SK-N-SH (cell line): ENCODE data around the gene IL12RB1. TPM values are rescaled to one million over a fixed set of nuclear protein-coding genes. Genes with fewer than 3 reads are reported as not detected.

Experiments used
- CTCF ChIA-PET: fragments of 300-600, 350-600 bp; formaldehyde crosslinking; extraction: SDS; loops from one replicate; lab custom pipeline; 2021; lab: Yijun Ruan, JAX
- POLR2A ChIA-PET: fragments of 350-600 bp; sonication (Branson Sonifier 250); formaldehyde crosslinking; extraction: SDS; loops from one replicate; lab custom pipeline; 2020; ENCODE audit warnings: antibody characterized with exemption, inconsistent platforms; lab: Yijun Ruan, JAX
- DNase-seq: peaks from one replicate; pipeline ENCODE4 v3.0.0; 2012
- H2AFZ ChIP-seq: fragments of 200-600 bp; sonication (generic); 2 replicates; pipeline ENCODE4 v1.8.1; 2016; ENCODE audit warnings: antibody characterized with exemption, mild to moderate bottlenecking, low read depth
- H3F3A ChIP-seq: fragments of 200-600 bp; sonication (generic); replicated peaks from 2 replicates; pipeline ENCODE3; 2016; ENCODE audit warnings: antibody characterized with exemption, mild to moderate bottlenecking; ENCODE audit not compliant: insufficient read depth
- H3K27ac ChIP-seq, 2 experiments: fragments of 200-500 bp in 1 of 2; fragments of 200-600 bp in 1 of 2; sonication (Bioruptor generic) in 1 of 2; sonication (generic), shearing (Covaris generic) in 1 of 2; 2 replicates each; pipeline versions ENCODE4 v1.5.1 to v1.6.1; 2014 to 2016; ENCODE audit warnings: low read depth in 2 of 2, inconsistent platforms in 1 of 2, low read length in 1 of 2, mild to moderate bottlenecking in 1 of 2, mixed read lengths in 1 of 2
- H3K27me3 ChIP-seq: fragments of 200-600 bp; sonication (generic), shearing (Covaris generic); 2 replicates; pipeline ENCODE4 v1.6.1; 2016; ENCODE audit warnings: mixed run types; ENCODE audit not compliant: insufficient read depth
- H3K36me3 ChIP-seq, 2 experiments: fragments of 200-500 bp in 1 of 2; fragments of 200-600 bp in 1 of 2; sonication (Bioruptor generic) in 1 of 2; sonication (generic) in 1 of 2; replicated peaks in 1 of 2; 2 replicates each; pipeline versions ENCODE3 to v1.5.1; 2014 to 2016; ENCODE audit warnings: low read length in 1 of 2, mild to moderate bottlenecking in 1 of 2; ENCODE audit not compliant: insufficient read depth in 2 of 2, control insufficient read depth in 1 of 2
- H3K4me1 ChIP-seq, 2 experiments: fragments of 200-500 bp in 1 of 2; fragments of 200-600 bp in 1 of 2; sonication (Bioruptor generic) in 1 of 2; sonication (generic), shearing (Covaris generic) in 1 of 2; 2 replicates each; pipeline versions ENCODE4 v1.5.1 to v1.6.1; 2014 to 2016; ENCODE audit warnings: low read depth in 1 of 2, low read length in 1 of 2, mixed run types in 1 of 2; ENCODE audit not compliant: insufficient read depth in 2 of 2, control insufficient read depth in 1 of 2
- H3K4me2 ChIP-seq: fragments of 200-600 bp; sonication (generic), shearing (Covaris generic); 2 replicates; pipeline ENCODE4 v1.6.1; 2017; ENCODE audit warnings: mixed run types
- H3K4me3 ChIP-seq, 2 experiments: fragments of 200-500 bp in 1 of 2; fragments of 200-600 bp in 1 of 2; sonication (Bioruptor generic) in 1 of 2; sonication (generic), shearing (Covaris generic) in 1 of 2; 2 replicates each; pipeline versions ENCODE4 v1.5.1 to v1.8.1; 2014 to 2016; ENCODE audit warnings: low read depth in 2 of 2, inconsistent platforms in 1 of 2, low read length in 1 of 2, mild to moderate bottlenecking in 1 of 2, mixed read lengths in 1 of 2, moderate library complexity in 1 of 2
- H3K79me2 ChIP-seq: fragments of 200-600 bp; sonication (generic); 2 replicates; pipeline ENCODE4 v1.8.1; 2017; ENCODE audit warnings: mild to moderate bottlenecking; ENCODE audit not compliant: insufficient read depth
- H3K9ac ChIP-seq: fragments of 200-600 bp; sonication (generic); 2 replicates; pipeline ENCODE4 v1.6.1; 2017; ENCODE audit warnings: mixed run types
- H3K9me2 ChIP-seq: fragments of 200-600 bp; sonication (generic); 2 replicates; pipeline ENCODE4 v1.6.1; 2017; ENCODE audit warnings: mixed run types
- H3K9me3 ChIP-seq: fragments of 200-600 bp; sonication (generic); 2 replicates; pipeline ENCODE4 v1.6.1; 2017; ENCODE audit warnings: mixed run types, mild to moderate bottlenecking, moderate library complexity
- H4K20me1 ChIP-seq: fragments of 200-600 bp; sonication (generic); 2 replicates; pipeline ENCODE4 v1.6.1; 2017; ENCODE audit warnings: mild to moderate bottlenecking, mixed run types; ENCODE audit not compliant: insufficient read depth
- ELF1 ChIP-seq: IDR thresholded peaks from 2 replicates; pipeline ENCODE4 v1.4.0; 2012
- EP300 ChIP-seq, 2 experiments: IDR thresholded peaks; 2 replicates each; pipeline versions ENCODE4 v1.4.0 to v1.6.1; 2012; ENCODE audit warnings: borderline replicate concordance in 1 of 2, low read depth in 1 of 2, low read length in 1 of 2
- EZH2phosphoT487 ChIP-seq: fragments of 200-600 bp; sonication (generic); IDR thresholded peaks from 2 replicates; pipeline ENCODE4 v1.6.1; 2017; ENCODE audit warnings: low read depth, mixed run types, mild to moderate bottlenecking, antibody characterized with exemption, moderate library complexity, borderline replicate concordance
- GABPA ChIP-seq: IDR thresholded peaks from 2 replicates; pipeline ENCODE4 v1.4.0; 2012; ENCODE audit warnings: low read depth, mild to moderate bottlenecking
- GATA2 ChIP-seq: sonication (generic); formaldehyde crosslinking; IDR thresholded peaks from 2 replicates; pipeline ENCODE4 v1.5.0; 2020; ENCODE audit warnings: mild to moderate bottlenecking, missing genetic modification reagents
- IRF3 ChIP-seq: fragments of 150-350 bp; IDR thresholded peaks from 2 replicates; pipeline ENCODE4 v1.6.1; 2016; ENCODE audit warnings: mild to moderate bottlenecking, low read depth, low read length
- JUND ChIP-seq: IDR thresholded peaks from 2 replicates; pipeline ENCODE4 v1.4.0; 2012
- MAX ChIP-seq: IDR thresholded peaks from 2 replicates; pipeline ENCODE4 v1.4.0; 2012; ENCODE audit warnings: low read depth
- NFIC ChIP-seq: IDR thresholded peaks from 2 replicates; pipeline ENCODE4 v1.4.0; 2012; ENCODE audit warnings: borderline replicate concordance
- POLR2AphosphoS5 ChIP-seq: IDR thresholded peaks from 2 replicates; pipeline ENCODE4 v1.6.1; 2012; ENCODE audit warnings: low read depth, low read length
- RCOR1 ChIP-seq: fragments of 150-350 bp; IDR thresholded peaks from 2 replicates; pipeline ENCODE4 v1.6.1; 2017; ENCODE audit warnings: antibody characterized with exemption, low read length
- REST ChIP-seq: IDR thresholded peaks from 2 replicates; pipeline ENCODE4 v1.6.1; 2012; ENCODE audit warnings: mild to moderate bottlenecking, low read depth, low read length, moderate library complexity
- RFX5 ChIP-seq: IDR thresholded peaks from 2 replicates; pipeline ENCODE4 v1.6.1; 2012; ENCODE audit warnings: mild to moderate bottlenecking, improper control_type of control experiment, low read length
- RXRA ChIP-seq: IDR thresholded peaks from 2 replicates; pipeline ENCODE4 v1.4.0; 2012; ENCODE audit warnings: low read depth, mild to moderate bottlenecking, borderline replicate concordance
- SMC3 ChIP-seq: IDR thresholded peaks from 2 replicates; pipeline ENCODE4 v1.6.1; 2012; ENCODE audit warnings: low read depth, low read length, improper control_type of control experiment
- TAF1 ChIP-seq: IDR thresholded peaks from 2 replicates; pipeline ENCODE4 v1.6.1; 2012; ENCODE audit warnings: low read depth, mild to moderate bottlenecking, low read length, moderate library complexity, borderline replicate concordance
- TEAD4 ChIP-seq: IDR thresholded peaks from 2 replicates; pipeline ENCODE4 v1.4.0; 2012; ENCODE audit warnings: mild to moderate bottlenecking, borderline replicate concordance; ENCODE audit not compliant: insufficient read depth
- USF2 ChIP-seq: fragments of 150-350 bp; IDR thresholded peaks from 2 replicates; pipeline ENCODE4 v1.6.1; 2017; ENCODE audit warnings: antibody characterized with exemption, low read length, low read depth, borderline replicate concordance
- WGBS: methylation state at CpG from one replicate; pipeline ENCODE4 v1.1.6; 2017; ENCODE audit warnings: low lambda C conversion rate; 5-methylcytosine and 5-hydroxymethylcytosine counted together
- polyA plus RNA-seq, 3 experiments: library from polyadenylated mRNA; depleted of rRNA; stranded (reverse); fragments of >200 nt; gene quantifications; 2 replicates each; pipeline ENCODE4 v1.2.3, GENCODE V29; 2012

The IL12RB1 gene
- polyA plus RNA-seq, 1 of the 3 experiments (the other 2 are of a cell fraction), result 0.02 TPM

- H3K79me2 ChIP-seq, result no peaks in the 10 kb centered on the region
- WGBS, result 63% methylated on average over 7 of the region's 7 CpGs
- no peaks in the 10 kb centered on the region; a peak in 1 of 4 replicates for H3K4me1 ChIP-seq
- H3K27ac ChIP-seq, result no peak overlapping the region
- TF ChIP-seq EZH2phosphoT487, result no peak
- TF ChIP-seq TAF1, result no peak
- no peak for TF ChIP-seq JUND
- no peak for TF ChIP-seq REST
- no peak for TF ChIP-seq ELF1
- no peak for TF ChIP-seq RFX5
- TF ChIP-seq SMC3, result no peak
- TF ChIP-seq POLR2AphosphoS5, result no peak
- TF ChIP-seq RCOR1, result no peak
- no peak for TF ChIP-seq TEAD4
- no peak for TF ChIP-seq RXRA
- no peak for TF ChIP-seq GABPA
- no peak for TF ChIP-seq EP300 (IDR thresholded peaks at IDR 0.05; ENCODE audit: borderline replicate concordance in 1 of 2, low read depth in 1 of 2, low read length in 1 of 2)
- no peak for TF ChIP-seq MAX
- no peak for TF ChIP-seq USF2
- no peak for TF ChIP-seq GATA2 (CRISPR knock-in tag)
- no peak for TF ChIP-seq IRF3
- no peak for TF ChIP-seq NFIC
- H3F3A ChIP-seq, result no peaks in the 10 kb centered on the region
- H3K9ac ChIP-seq, result no peak overlapping the region
- ChIA-PET POLR2A (no interaction called here), CTCF (interaction anchor here (1.3 to 2.7 kb wide), 2 partner anchors 12 to 38 kb away, joined by 4 to 6 read pairs; partner anchors contain the start of gene ARRDC2)
- peak overlapping the region in 1 of 2 experiments; percentile 28; a peak in 1 of 4 replicates for H3K4me3 ChIP-seq
- H2AFZ ChIP-seq, result peak overlapping the region; percentile 84
- peak overlapping the region; percentile 69 for H3K4me2 ChIP-seq
- no peaks in the 10 kb centered on the region for H3K9me2 ChIP-seq
- H4K20me1 ChIP-seq, result no peaks in the 10 kb centered on the region
- H3K9me3 ChIP-seq, result no peaks in the 10 kb centered on the region
- H3K36me3 ChIP-seq, result no peaks in the 10 kb centered on the region
- H3K27me3 ChIP-seq, result peaks cover 7% of the 10 kb centered on the region; the same call in 1 of the 2 replicates
- DNase-seq, result no peak
These were observed 41.3 kb downstream of the IL12RB1 start for GRCh38 chr19:18045307-18046050.
